GM12892 (cell line): Measurements from ENCODE around the gene MYOM3.

Experiments
- POLR2A ChIP-seq: IDR thresholded peaks from 2 replicates; pipeline ENCODE4 v1.6.1; 2011; ENCODE audit warnings: low read depth, low read length, control low read depth
- TAF1 ChIP-seq: IDR thresholded peaks from 2 replicates; pipeline ENCODE4 v1.6.1; 2011; ENCODE audit warnings: low read depth, mild to moderate bottlenecking, control low read depth, low read length, borderline replicate concordance

DNA sequence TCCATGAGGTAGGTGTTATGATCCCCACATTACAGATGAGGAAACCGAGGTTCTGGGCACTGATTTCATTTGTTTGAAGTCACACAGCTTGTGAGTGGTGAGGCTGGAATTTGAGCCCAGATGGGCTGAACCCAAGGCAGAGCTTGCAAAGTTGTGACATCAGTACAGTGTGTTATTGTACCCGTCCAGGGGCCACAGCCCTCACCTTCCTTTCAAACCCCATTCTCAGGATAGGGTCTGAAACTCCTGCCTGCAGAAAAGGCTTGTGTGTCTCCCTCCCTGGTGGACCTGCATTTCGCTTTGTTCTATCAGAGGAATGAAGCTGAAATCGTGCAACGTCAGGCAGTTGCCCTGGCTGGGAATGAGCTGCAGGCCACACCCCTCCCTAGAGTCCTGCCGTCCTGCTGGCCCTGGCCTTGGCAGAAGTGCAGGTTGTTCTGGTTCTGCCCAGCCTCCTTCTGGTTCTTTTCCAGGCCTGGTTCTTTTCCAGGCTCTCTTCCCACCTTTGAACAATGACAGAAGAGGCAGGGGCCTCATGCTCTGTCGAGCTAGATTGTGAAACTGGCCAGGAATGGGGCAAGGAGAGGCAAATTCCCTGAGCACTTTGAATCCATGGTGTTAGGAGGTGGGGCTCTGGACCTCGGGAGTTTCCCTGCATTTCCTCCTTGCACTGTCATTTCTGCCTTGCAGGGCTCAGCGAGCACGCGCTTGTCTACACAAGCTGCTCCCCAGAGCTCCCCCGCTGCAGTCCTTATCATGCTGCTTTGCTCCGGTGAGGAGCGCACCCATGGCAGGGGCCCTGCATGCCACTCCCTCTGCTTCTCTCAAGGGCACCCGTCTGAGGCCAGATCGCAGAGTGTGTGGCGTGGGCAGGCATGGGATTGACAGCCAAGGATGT is 8.2 kb upstream of the MYOM3 start:
- TF ChIP-seq TAF1: no peak
- TF ChIP-seq POLR2A: no peak
